GM12873 (cell line): ENCODE measurements around the gene EYS.

Experiments
- CTCF ChIP-seq: IDR thresholded peaks from 2 replicates; pipeline ENCODE4 v1.5.1; 2012; ENCODE audit warnings: low read depth, mild to moderate bottlenecking, moderate library complexity, low read length, control low read depth; ENCODE audit not compliant: insufficient read depth; ENCODE audit errors: missing control alignments

EYS gene

GRCh38 chr6:65064844-65065243 lies 642.2 kb downstream of the EYS start:
- TF ChIP-seq CTCF, result no peak

GRCh38 chr6:65059568-65059967 lies 647.5 kb downstream of the EYS start:
- TF ChIP-seq CTCF, result no peak

GRCh38 chr6:65055545-65055944 lies 651.5 kb downstream of the EYS start:
- no peak for TF ChIP-seq CTCF

GRCh38 chr6:65052626-65053025 lies 654.4 kb downstream of the EYS start:
- TF ChIP-seq CTCF, result no peak

GRCh38 chr6:65045801-65046200 lies 661.2 kb downstream of the EYS start:
- TF ChIP-seq CTCF, result no peak

- no peak for TF ChIP-seq CTCF
Measured at GRCh38 chr6:65014006-65014405, 693.0 kb downstream of the EYS start.

GRCh38 chr6:65006788-65007187 lies 700.2 kb downstream of the EYS start:
- no peak for TF ChIP-seq CTCF
